HFFc6 (cell line): Measurements from ENCODE around the gene PEX1. TPM values are rescaled to one million over a fixed set of nuclear protein-coding genes. Genes with fewer than 3 reads are reported as not detected.

Source experiments
- DNase-seq: peaks from one replicate; pipeline ENCODE4 v3.0.0-alpha.2; 2018
- H3K27ac Mint-ChIP-seq: 2 replicates; pipeline ENCODE4 v1.8.0; 2020; ENCODE audit warnings: mild to moderate bottlenecking, mixed read lengths
- H3K27me3 Mint-ChIP-seq: 2 replicates; pipeline ENCODE4 v1.8.0; 2021; ENCODE audit warnings: mild to moderate bottlenecking, moderate library complexity, mixed read lengths; ENCODE audit not compliant: insufficient read depth
- H3K36me3 Mint-ChIP-seq: 2 replicates; pipeline ENCODE4 v1.8.0; 2021; ENCODE audit warnings: low read depth, mixed read lengths
- H3K4me1 Mint-ChIP-seq: 2 replicates; pipeline ENCODE4 v1.8.0; 2020; ENCODE audit warnings: low read depth, mixed read lengths
- H3K4me3 Mint-ChIP-seq: 2 replicates; pipeline ENCODE4 v1.8.0; 2020; ENCODE audit warnings: mild to moderate bottlenecking, moderate library complexity, mixed read lengths
- H3K9me3 Mint-ChIP-seq: 2 replicates; pipeline ENCODE4 v1.8.0; 2020; ENCODE audit warnings: mild to moderate bottlenecking, mixed read lengths
- CTCF ChIP-seq: fragments of 200-600 bp; sonication (generic); IDR thresholded peaks from 2 replicates; pipeline ENCODE4 v1.5.0; 2021; ENCODE audit warnings: antibody characterized with exemption, mild to moderate bottlenecking
- total RNA-seq, 6 experiments: library from RNA; stranded (reverse); fragmentation: NEBNext Ultra II Directional; extraction: Animal tissue kit (Norgen Biotek cat#: 25700); gene quantifications; 2 replicates in 1 of 6; 3 replicates in 5 of 6; pipeline ENCODE4 v1.2.3, GENCODE V29; 2021

PEX1 gene
- total RNA-seq, 6 experiments from 2014 or later = 8.4 to 10.9 (median 9.0) TPM

GRCh38 chr7:92523110-92523509 is 5.2 kb downstream of the PEX1 start:
- no peak for DNase-seq
- H3K4me3 Mint-ChIP-seq = no peak overlapping the region
- no peaks in the 10 kb centered on the region; the same call in 1 of the 2 replicates for H3K27me3 Mint-ChIP-seq
- no peaks in the 10 kb centered on the region for H3K9me3 Mint-ChIP-seq
- no peak overlapping the region for H3K27ac Mint-ChIP-seq
- TF ChIP-seq CTCF = no peak
- peaks cover 24% of the 10 kb centered on the region for H3K4me1 Mint-ChIP-seq
- no peaks in the 10 kb centered on the region for H3K36me3 Mint-ChIP-seq

- Mint-ChIP-seq H3K4me1 (peaks cover 9% of the 10 kb centered on the region), H3K27ac (no peak overlapping the region), H3K36me3 (peaks cover 4% of the 10 kb centered on the region; the same call in 1 of the 2 replicates), H3K4me3 (no peak overlapping the region), H3K27me3 (no peaks in the 10 kb centered on the region; the same call in 1 of the 2 replicates), H3K9me3 (no peaks in the 10 kb centered on the region)
- no peak for TF ChIP-seq CTCF
- DNase-seq = no peak
Measured at GRCh38 chr7:92520024-92520423, 8.3 kb downstream of the PEX1 start.

- TF ChIP-seq CTCF = no peak
- Mint-ChIP-seq H3K4me3 (no peak overlapping the region), H3K36me3 (peaks cover 4% of the 10 kb centered on the region; the same call in 1 of the 2 replicates), H3K9me3 (no peaks in the 10 kb centered on the region), H3K27me3 (no peaks in the 10 kb centered on the region; the same call in 1 of the 2 replicates), H3K4me1 (peaks cover 9% of the 10 kb centered on the region), H3K27ac (peak overlapping the region; percentile 44)
- peak; percentile 45 for DNase-seq
Measured at GRCh38 chr7:92517631-92518030, 10.7 kb downstream of the PEX1 start.

GRCh38 chr7:92513167-92513902 is 15.0 kb downstream of the PEX1 start:
- DNase-seq = no peak
- H3K36me3 Mint-ChIP-seq = peaks cover 4% of the 10 kb centered on the region; the same call in 1 of the 2 replicates
- TF ChIP-seq CTCF = no peak
- H3K27ac Mint-ChIP-seq = no peak overlapping the region
- H3K27me3 Mint-ChIP-seq = no peaks in the 10 kb centered on the region
- peaks cover 9% of the 10 kb centered on the region for H3K4me1 Mint-ChIP-seq
- no peak overlapping the region for H3K4me3 Mint-ChIP-seq
- H3K9me3 Mint-ChIP-seq = no peaks in the 10 kb centered on the region

GRCh38 chr7:92508946-92509345 is 19.4 kb downstream of the PEX1 start:
- Mint-ChIP-seq H3K27ac (no peak overlapping the region), H3K4me3 (no peak overlapping the region)

More at GRCh38 chr7:92508946-92509345, 19.4 kb downstream of the PEX1 start:
- H3K9me3 Mint-ChIP-seq = no peaks in the 10 kb centered on the region
- H3K27me3 Mint-ChIP-seq = no peaks in the 10 kb centered on the region
- no peak for TF ChIP-seq CTCF
- 0 out of 2 replicates have a peak, but pooled peaks cover 11% of the 10 kb centered on the region for H3K36me3 Mint-ChIP-seq
- H3K4me1 Mint-ChIP-seq = no peaks in the 10 kb centered on the region
- DNase-seq = no peak
